Kidney (tissue), 14 donors: ENCODE data around the gene PHF21A. TPM values are rescaled to one million over a fixed set of nuclear protein-coding genes. Genes with fewer than 3 reads are reported as not detected.
A peak's percentile ranks its signal among the peaks of the same experiment; 100 is the strongest.

Experiments used
- DNase-seq, 5 donors: peaks; one replicate each; pipeline ENCODE4 v3.0.0-alpha.2; 2013 to 2020
- FAIRE-seq: peaks from 2 replicates; lab custom pipeline; 2012; peaks lifted over from hg19 to GRCh38; lab: Jason Lieb, UNC
- H3K27ac ChIP-seq, 2 donors: one replicate each; pipeline ENCODE4 v1.7.0; 2013; ENCODE audit warnings: low read depth in 2 of 2, low read length in 2 of 2, inconsistent platforms in 1 of 2
- H3K27me3 ChIP-seq: one replicate; pipeline ENCODE4 v1.7.1; 2013; ENCODE audit warnings: low read length, inconsistent platforms; ENCODE audit not compliant: control insufficient read depth, insufficient read depth
- H3K36me3 ChIP-seq, 3 donors: one replicate each; pipeline versions ENCODE4 v1.7.0 to v1.7.1; 2013; ENCODE audit warnings: low read length in 3 of 3, control low read depth in 1 of 3, inconsistent platforms in 1 of 3; ENCODE audit not compliant: insufficient read depth in 3 of 3, control insufficient read depth in 2 of 3
- H3K4me1 ChIP-seq, 3 donors: one replicate each; pipeline versions ENCODE4 v1.7.0 to v1.7.1; 2013; ENCODE audit warnings: low read length in 3 of 3, inconsistent platforms in 1 of 3, low read depth in 1 of 3; ENCODE audit not compliant: control insufficient read depth in 2 of 3, insufficient read depth in 2 of 3
- H3K4me3 ChIP-seq, 3 donors: one replicate each; pipeline versions ENCODE4 v1.7.0 to v1.8.1; 2013; ENCODE audit warnings: low read length in 3 of 3, control low read depth in 1 of 3, inconsistent platforms in 1 of 3
- H3K9ac ChIP-seq, 3 donors: one replicate each; pipeline versions ENCODE4 v1.7.0 to v1.7.1; 2013; ENCODE audit warnings: low read length in 3 of 3, control low read depth in 1 of 3, inconsistent platforms in 1 of 3
- H3K9me3 ChIP-seq, 3 donors: one replicate each; pipeline versions ENCODE4 v1.7.0 to v1.7.1; 2013; ENCODE audit warnings: low read length in 3 of 3, control low read depth in 1 of 3, inconsistent platforms in 1 of 3; ENCODE audit not compliant: control insufficient read depth in 2 of 3, insufficient read depth in 1 of 3
- CTCF ChIP-seq: IDR thresholded peaks from 3 replicates; pipeline ENCODE4 v1.5.1; 2012; ENCODE audit warnings: mild to moderate bottlenecking, moderate library complexity, borderline replicate concordance; ENCODE audit not compliant: insufficient read depth; ENCODE audit errors: extremely low read depth
- intact Hi-C: fragments of 100-400 bp; cut with DNase I; formaldehyde crosslinking; loops from one replicate; pipeline ENCODE4 v1.11.1; 2022
- polyA plus RNA-seq: library from polyadenylated mRNA; stranded (reverse); fragments of 350-450 nt; fragmentation: Illumina TruSeq; extraction: RNeasy Lipid Tissue Mini Kit (QIAGEN cat#74804); gene quantifications from one replicate; pipeline ENCODE4 v1.2.3, GENCODE V29; 2014; ENCODE audit warnings: low read depth, low replicate concordance; ENCODE audit not compliant: insufficient read depth
- total RNA-seq: library from RNA; stranded (reverse); fragmentation: NEBNext Ultra II Directional; extraction: Animal tissue kit (Norgen Biotek cat#: 25700); gene quantifications from one replicate; pipeline ENCODE4 v1.2.1, GENCODE V29; 2021
- donor health status: control.
- donor health status: control.
- donor health status: control.
- donor health status: control.
- donor health status: control.
- donor health status: DM: yes; HTN: yes; CAD: no.
- donor health status: Normal renal cell carcinoma (clear cell type).

The PHF21A gene
- total and polyA plus RNA-seq, 2 donors from 2014 or later = 9.6 to 48.2 TPM

GRCh38 chr11:46066335-46066734, 54.9 kb downstream of the PHF21A start:
- FAIRE-seq (peak; percentile 62), DNase-seq (peak in 3 of 5 donors; percentile 20 to 47 (median 43))
- H3K9ac ChIP-seq = no peak overlapping the region
- no peak for TF ChIP-seq CTCF
- intact Hi-C loops = no loop called here
- no peak overlapping the region for H3K4me3 ChIP-seq
- H3K27ac ChIP-seq = no peak overlapping the region
- no peaks in the 10 kb centered on the region for H3K4me1 ChIP-seq
- H3K27me3 ChIP-seq = no peaks in the 10 kb centered on the region
- no peaks in the 10 kb centered on the region for H3K36me3 ChIP-seq
- H3K9me3 ChIP-seq = no peaks in the 10 kb centered on the region

GRCh38 chr11:46065681-46066080, 55.6 kb downstream of the PHF21A start:
- TF ChIP-seq CTCF = no peak
- Histone ChIP-seq H3K4me3 (no peak overlapping the region), H3K27me3 (no peaks in the 10 kb centered on the region), H3K4me1 (no peaks in the 10 kb centered on the region), H3K9me3 (no peaks in the 10 kb centered on the region), H3K9ac (no peak overlapping the region), H3K27ac (no peak overlapping the region), H3K36me3 (no peaks in the 10 kb centered on the region)
- intact Hi-C loops = no loop called here
- DNase-seq (no peak), FAIRE-seq (no peak)

GRCh38 chr11:46064221-46064620, 57.0 kb downstream of the PHF21A start:
- Histone ChIP-seq H3K9ac (no peak overlapping the region), H3K36me3 (no peaks in the 10 kb centered on the region), H3K4me1 (no peaks in the 10 kb centered on the region), H3K9me3 (no peaks in the 10 kb centered on the region), H3K27me3 (no peaks in the 10 kb centered on the region), H3K27ac (no peak overlapping the region), H3K4me3 (no peak overlapping the region)
- FAIRE-seq = no peak
- no peak for TF ChIP-seq CTCF
- intact Hi-C loops = no loop called here
- DNase-seq = no peak

GRCh38 chr11:46063138-46063537, 58.1 kb downstream of the PHF21A start:
- H3K36me3 ChIP-seq = no peaks in the 10 kb centered on the region
- no peaks in the 10 kb centered on the region for H3K27me3 ChIP-seq
- no peak overlapping the region for H3K9ac ChIP-seq
- H3K9me3 ChIP-seq = no peaks in the 10 kb centered on the region
- DNase-seq = no peak
- H3K4me3 ChIP-seq = no peak overlapping the region
- no peak for TF ChIP-seq CTCF
- H3K4me1 ChIP-seq = no peaks in the 10 kb centered on the region
- no peak overlapping the region for H3K27ac ChIP-seq
- no peak for FAIRE-seq
- intact Hi-C loops = no loop called here
